Esophagus muscularis mucosa (tissue), 4 donors: Measurements from ENCODE around the gene PSKH1. TPM values are rescaled to one million over a fixed set of nuclear protein-coding genes. Genes with fewer than 3 reads are reported as not detected.
A peak's percentile ranks its signal among the peaks of the same experiment; 100 is the strongest.

Experiments
- DNase-seq: peaks from one replicate; pipeline ENCODE4 v3.0.0-alpha.2; 2017; ENCODE audit errors: extremely low spot score
- H3K27ac ChIP-seq, 4 donors: fragments of 200-600 bp; sonication (generic); replicated peaks in 1 of 4; 1 replicate in 3 of 4; 2 replicates in 1 of 4; pipeline ENCODE4 v1.5.1; 2016 to 2019; ENCODE audit warnings: mild to moderate bottlenecking in 1 of 4
- H3K27me3 ChIP-seq, 4 donors: fragments of 200-600 bp; sonication (generic); one replicate each; pipeline versions ENCODE4 v1.5.1 to v1.6.0; 2016 to 2019
- H3K36me3 ChIP-seq, 4 donors: fragments of 200-600 bp; sonication (generic); one replicate each; pipeline ENCODE4 v1.5.1; 2016 to 2019
- H3K4me1 ChIP-seq, 4 donors: fragments of 200-600 bp; sonication (generic); one replicate each; pipeline ENCODE4 v1.5.1; 2016 to 2019
- H3K4me3 ChIP-seq, 4 donors: fragments of 200-600 bp; sonication (generic); 1 replicate in 2 of 4; 2 replicates in 2 of 4; pipeline ENCODE4 v1.5.1; 2016 to 2019; ENCODE audit warnings: mild to moderate bottlenecking in 4 of 4, moderate library complexity in 1 of 4
- H3K9me3 ChIP-seq, 4 donors: fragments of 200-600 bp; sonication (generic); 1 replicate in 3 of 4; 2 replicates in 1 of 4; pipeline ENCODE4 v1.5.1; 2016 to 2019
- EP300 ChIP-seq: sonication (generic); formaldehyde crosslinking; IDR thresholded peaks from one replicate; pipeline ENCODE4 v1.6.1; 2017; ENCODE audit warnings: antibody characterized with exemption
- POLR2A ChIP-seq: fragments of 450-650 bp; IDR thresholded peaks from one replicate; pipeline ENCODE4 v1.6.1; 2017; ENCODE audit warnings: antibody characterized with exemption, moderate library complexity, mild to moderate bottlenecking, low read depth
- POLR2AphosphoS5 ChIP-seq, 2 donors: sonication (generic); formaldehyde crosslinking; IDR thresholded peaks; one replicate each; pipeline ENCODE4 v1.6.1; 2017; ENCODE audit warnings: antibody characterized with exemption in 2 of 2
- WGBS: methylation state at CpG from one replicate; pipeline ENCODE4 v1.1.5; 2018; 5-methylcytosine and 5-hydroxymethylcytosine counted together
- intact Hi-C: fragments of 100-400 bp; cut with DNase I; formaldehyde crosslinking; loops from one replicate; pipeline ENCODE4 v1.15.1; 2023
- total RNA-seq, 4 donors: library from RNA; depleted of rRNA; stranded (reverse); fragments of >200 nt; gene quantifications; one replicate each; pipeline versions ENCODE4 v1.1.0 to v1.2.1, GENCODE V29; 2016
- TF ChIP-seq, protein P1 (sequence below), 3 experiments: fragments of 200-600 bp in 2 of 3; fragments of 450-650 bp in 1 of 3; sonication (generic) in 2 of 3; IDR thresholded peaks; one replicate each; pipeline ENCODE4 v1.5.1; 2017 to 2019; ENCODE audit warnings: antibody characterized with exemption in 3 of 3, mild to moderate bottlenecking in 2 of 3, moderate library complexity in 1 of 3

Gene PSKH1
- 10 to 100 TPM; 16.1 to 35.4 (median 26.4) TPM for total RNA-seq

DNA sequence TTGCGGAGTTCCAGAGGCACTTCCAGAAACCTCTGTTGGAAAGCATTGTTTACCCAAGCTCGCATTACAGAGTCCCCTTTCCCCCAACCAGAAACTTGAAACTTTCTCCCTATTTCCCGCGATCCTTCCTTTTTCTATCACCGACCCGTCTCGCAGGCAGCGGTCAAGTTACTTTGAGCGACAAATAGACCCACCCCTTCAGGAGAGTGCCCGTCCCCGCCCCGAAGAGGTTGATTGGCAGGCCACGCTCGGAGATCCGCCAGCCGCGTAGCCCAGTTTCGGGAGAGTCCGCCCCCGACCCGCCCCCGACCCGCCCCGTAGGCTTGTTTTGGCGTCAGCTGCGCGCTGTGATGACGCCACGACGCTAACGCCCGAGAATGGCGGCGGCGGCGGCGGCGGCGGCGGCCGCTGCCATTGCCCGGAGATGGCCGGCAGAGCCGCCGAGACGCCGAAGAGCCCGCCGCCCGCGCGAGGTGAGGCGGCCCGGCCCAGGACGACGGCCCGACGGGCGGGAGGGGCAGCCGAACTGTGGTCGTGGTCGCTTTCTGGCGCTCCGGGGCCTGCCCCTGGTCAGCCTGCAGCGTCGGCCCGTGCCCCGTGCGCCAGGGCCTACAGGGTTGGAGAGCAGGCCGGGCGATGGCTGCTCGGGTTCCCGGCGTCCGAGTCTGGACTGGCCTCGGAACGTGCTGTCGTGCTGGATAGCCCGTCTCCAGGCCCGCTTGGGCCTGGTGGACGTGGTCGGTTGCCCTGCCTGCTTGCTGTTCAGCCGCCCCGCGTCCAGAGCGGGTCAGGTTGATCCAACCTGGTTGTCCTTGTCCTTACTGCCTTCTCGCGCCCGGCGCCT lies at the start of gene PSKH1:
TSS of gene PSKH1 (plus strand) at position 356 of the 844 bp plus-strand sequence. CDS start 15,496 bp downstream, outside the sequence.
- H3K36me3 ChIP-seq = peaks cover 0 to 2% (median 0%) of the 10 kb centered on the region in 4 donors
- H3K4me1 ChIP-seq = peaks cover 46 to 56% (median 53%) of the 10 kb centered on the region in 4 donors
- H3K27me3 ChIP-seq = no peaks in the 10 kb centered on the region
- DNase-seq = peak; percentile 99
- H3K4me3 ChIP-seq = peak within 1 kb of the TSS; percentile 83 to 96 (median 94)
- under 1% methylated on average over 17 of the region's 90 CpGs for WGBS
- peak within 1 kb of the TSS; percentile 95 to 99 (median 97) for H3K27ac ChIP-seq
- H3K9me3 ChIP-seq = no peaks in the 10 kb centered on the region
- TF ChIP-seq POLR2AphosphoS5 (IDR thresholded peaks at IDR 0.05) = peak; percentile 72 to 87
- TF ChIP-seq, protein P1, sequence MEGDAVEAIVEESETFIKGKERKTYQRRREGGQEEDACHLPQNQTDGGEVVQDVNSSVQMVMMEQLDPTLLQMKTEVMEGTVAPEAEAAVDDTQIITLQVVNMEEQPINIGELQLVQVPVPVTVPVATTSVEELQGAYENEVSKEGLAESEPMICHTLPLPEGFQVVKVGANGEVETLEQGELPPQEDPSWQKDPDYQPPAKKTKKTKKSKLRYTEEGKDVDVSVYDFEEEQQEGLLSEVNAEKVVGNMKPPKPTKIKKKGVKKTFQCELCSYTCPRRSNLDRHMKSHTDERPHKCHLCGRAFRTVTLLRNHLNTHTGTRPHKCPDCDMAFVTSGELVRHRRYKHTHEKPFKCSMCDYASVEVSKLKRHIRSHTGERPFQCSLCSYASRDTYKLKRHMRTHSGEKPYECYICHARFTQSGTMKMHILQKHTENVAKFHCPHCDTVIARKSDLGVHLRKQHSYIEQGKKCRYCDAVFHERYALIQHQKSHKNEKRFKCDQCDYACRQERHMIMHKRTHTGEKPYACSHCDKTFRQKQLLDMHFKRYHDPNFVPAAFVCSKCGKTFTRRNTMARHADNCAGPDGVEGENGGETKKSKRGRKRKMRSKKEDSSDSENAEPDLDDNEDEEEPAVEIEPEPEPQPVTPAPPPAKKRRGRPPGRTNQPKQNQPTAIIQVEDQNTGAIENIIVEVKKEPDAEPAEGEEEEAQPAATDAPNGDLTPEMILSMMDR (IDR thresholded peaks at IDR 0.05) = no peak
- peak; percentile 42 for TF ChIP-seq POLR2A
- intact Hi-C loops = no loop called here

GRCh38 chr16:67843343-67843765 lies 49.7 kb upstream of the PSKH1 start:
- H3K27ac ChIP-seq = peak overlapping the region; percentile 98 to 99 (median 99)
- intact Hi-C loops = no loop called here
- H3K27me3 ChIP-seq = no peaks in the 10 kb centered on the region
- TF ChIP-seq POLR2AphosphoS5 (IDR thresholded peaks at IDR 0.05) (no peak), EP300 (no peak), POLR2A (no peak)
- H3K4me1 ChIP-seq = peaks cover 45 to 59% (median 56%) of the 10 kb centered on the region in 4 donors
- WGBS = 5% methylated on average over 7 of the region's 11 CpGs
- H3K9me3 ChIP-seq = no peaks in the 10 kb centered on the region
- DNase-seq = no peak
- H3K4me3 ChIP-seq = peak overlapping the region; percentile 86 to 94 (median 90)
- no peaks in the 10 kb centered on the region for H3K36me3 ChIP-seq

DNA sequence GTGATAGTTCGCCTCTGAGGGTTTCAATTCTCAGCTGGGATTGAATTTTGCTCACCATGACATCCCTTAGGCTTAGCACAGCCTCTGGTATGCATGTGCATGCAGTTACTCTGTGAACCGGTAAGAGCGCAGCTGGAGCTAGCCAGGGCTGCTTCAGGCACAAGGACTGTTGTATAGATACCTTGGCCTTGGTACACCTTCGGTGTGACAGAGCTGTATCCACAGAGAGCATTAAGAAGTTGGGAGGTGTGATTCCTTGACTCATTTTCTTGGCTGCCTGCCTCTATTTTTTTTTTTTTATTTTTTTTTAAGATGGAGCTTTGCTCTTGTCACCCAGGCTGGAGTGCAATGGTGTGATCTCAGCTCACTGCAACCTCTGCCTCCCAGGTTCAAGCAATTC lies 48.6 kb upstream of the PSKH1 start:
- Histone ChIP-seq H3K36me3 (no peaks in the 10 kb centered on the region), H3K4me1 (peaks cover 54 to 71% (median 67%) of the 10 kb centered on the region in 4 donors), H3K9me3 (no peaks in the 10 kb centered on the region), H3K27ac (peak overlapping the region; percentile 98 to 99 (median 99)), H3K4me3 (peak overlapping the region; percentile 12 to 94 (median 52)), H3K27me3 (no peaks in the 10 kb centered on the region)
- DNase-seq = no peak
- no peak for TF ChIP-seq POLR2A
- TF ChIP-seq POLR2AphosphoS5 (IDR thresholded peaks at IDR 0.05) = peak; percentile 18 to 44
- TF ChIP-seq, protein P1 (IDR thresholded peaks at IDR 0.05) = peak in 1 of 3 experiments; percentile 41
- intact Hi-C loops = no loop called here
- 54% methylated on average over 4 of the region's 4 CpGs for WGBS

GRCh38 chr16:67845291-67846062 lies 47.6 kb upstream of the PSKH1 start:
- DNase-seq = no peak
- H3K4me3 ChIP-seq = peak overlapping the region; percentile 85 to 99 (median 93)
- 68% methylated on average over 4 of the region's 5 CpGs for WGBS

More at GRCh38 chr16:67845291-67846062, 47.6 kb upstream of the PSKH1 start:
- Histone ChIP-seq H3K27ac (peak overlapping the region; percentile 98 to 99 (median 99)), H3K36me3 (peaks cover 0 to 2% (median 0%) of the 10 kb centered on the region in 4 donors), H3K4me1 (peaks cover 54 to 74% (median 69%) of the 10 kb centered on the region in 4 donors), H3K9me3 (no peaks in the 10 kb centered on the region), H3K27me3 (no peaks in the 10 kb centered on the region)
- TF ChIP-seq EP300 (no peak), POLR2AphosphoS5 (IDR thresholded peaks at IDR 0.05) (no peak), POLR2A (no peak)
- TF ChIP-seq, protein P1 (IDR thresholded peaks at IDR 0.05) = no peak
- intact Hi-C loops = no loop called here
